GM18519 (cell line): ENCODE measurements around the gene SPNS3.

Source experiments
- ATAC-seq: cut with Tn5 transposase; IDR thresholded peaks from one replicate; pipeline ENCODE4 v1.9.1; 2021; ENCODE audit warnings: mild to moderate bottlenecking, moderate library complexity; ENCODE audit not compliant: unreplicated experiment, low FRiP score

SPNS3 gene

GRCh38 chr17:4433515-4434031, at the start of gene SPNS3:
TSS of gene SPNS3 (plus strand) at chr17:4433940. CDS start at chr17:4433968, 28 bp downstream.
- ATAC-seq, result no peak

GRCh38 chr17:4386406-4386805, 47.3 kb upstream of the SPNS3 start:
- no peak for ATAC-seq

- no peak for ATAC-seq
Observed at GRCh38 chr17:4387137-4387536, 46.6 kb upstream of the SPNS3 start.

- no peak for ATAC-seq
Observed at GRCh38 chr17:4389079-4389478, 44.7 kb upstream of the SPNS3 start.

GRCh38 chr17:4393806-4394205, 39.9 kb upstream of the SPNS3 start:
- no peak for ATAC-seq

GRCh38 chr17:4394208-4395110, 39.3 kb upstream of the SPNS3 start:
- ATAC-seq, result no peak

- no peak for ATAC-seq
Observed at GRCh38 chr17:4395111-4395478, 38.6 kb upstream of the SPNS3 start.

- no peak for ATAC-seq
Observed at GRCh38 chr17:4397840-4398239, 35.9 kb upstream of the SPNS3 start.

GRCh38 chr17:4405038-4405669, 28.6 kb upstream of the SPNS3 start:
- no peak for ATAC-seq

GRCh38 chr17:4405699-4406098, 28.0 kb upstream of the SPNS3 start:
- ATAC-seq, result no peak

- ATAC-seq, result no peak
Observed at GRCh38 chr17:4406386-4406785, 27.4 kb upstream of the SPNS3 start.

GRCh38 chr17:4407216-4407615, 26.5 kb upstream of the SPNS3 start:
- no peak for ATAC-seq

- ATAC-seq, result no peak
Observed at GRCh38 chr17:4407851-4408250, 25.9 kb upstream of the SPNS3 start.

GRCh38 chr17:4409659-4410058, 24.1 kb upstream of the SPNS3 start:
- no peak for ATAC-seq

GRCh38 chr17:4411201-4411600, 22.5 kb upstream of the SPNS3 start:
- ATAC-seq, result no peak

GRCh38 chr17:4412933-4413831, 20.6 kb upstream of the SPNS3 start:
- ATAC-seq, result peak; percentile 73

GRCh38 chr17:4417129-4417667, 16.5 kb upstream of the SPNS3 start:
- ATAC-seq, result no peak

GRCh38 chr17:4420692-4421131, 13.0 kb upstream of the SPNS3 start:
- no peak for ATAC-seq

- ATAC-seq, result no peak
Observed at GRCh38 chr17:4422864-4423263, 10.9 kb upstream of the SPNS3 start.

- ATAC-seq, result no peak
Observed at GRCh38 chr17:4425398-4425797, 8.3 kb upstream of the SPNS3 start.
